Activated naive CD8-positive, alpha-beta T cell treated with anti-CD3 and anti-CD28 coated beads, Interleukin-2, amount 50 U/mL, for 16 hours (primary cell): ENCODE results near the gene CADPS.

Source experiments
- DNase-seq: peaks from one replicate; pipeline ENCODE4 v3.0.0-alpha.2; 2020; ENCODE audit warnings: low read depth, low spot score

The CADPS gene

GRCh38 chr3:62359531-62359930, 515.7 kb downstream of the CADPS start:
- DNase-seq: no peak

GRCh38 chr3:62356356-62356755, 518.9 kb downstream of the CADPS start:
- no peak for DNase-seq

DNA sequence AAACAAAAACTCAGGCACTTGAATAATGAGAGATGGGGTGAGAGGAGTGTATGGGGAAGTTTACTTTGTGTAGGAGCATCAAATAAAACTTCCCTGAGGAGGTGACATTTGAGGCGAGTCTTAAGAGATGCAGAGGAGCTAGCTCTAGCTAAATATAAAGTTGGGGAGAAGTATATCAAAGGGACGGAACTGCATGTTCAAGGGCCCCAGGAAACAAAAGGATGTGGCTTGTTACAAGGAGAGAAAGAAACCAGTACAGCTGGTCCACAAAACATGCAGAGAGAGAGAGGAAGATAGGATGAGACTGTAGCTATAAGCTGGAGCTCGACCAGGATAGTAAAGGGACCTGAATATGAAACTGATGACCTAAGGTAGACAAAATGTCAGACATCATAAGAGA, 519.5 kb downstream of the CADPS start:
- DNase-seq: no peak
